Fibroblast of skin of right quadriceps (primary cell): Measurements from ENCODE around the gene ABHD15.

ENCODE experiments used
- DNase-seq: peaks from one replicate; pipeline ENCODE4 v3.0.0-alpha.2; 2013

Gene ABHD15

GRCh38 chr17:29566473-29567303 lies at the start of gene ABHD15:
ABHD15 (minus strand) TSS chr17:29567037; CDS start chr17:29566966, 71 bp downstream.
- DNase-seq, result peak; percentile 43

GRCh38 chr17:29615492-29616299 lies 48.9 kb upstream of the ABHD15 start:
- DNase-seq, result peak; percentile 80

- DNase-seq, result no peak
Measured at GRCh38 chr17:29615048-29615385, 48.2 kb upstream of the ABHD15 start.

- DNase-seq, result no peak
Measured at GRCh38 chr17:29614349-29615047, 47.7 kb upstream of the ABHD15 start.

GRCh38 chr17:29613856-29614255 lies 47.0 kb upstream of the ABHD15 start:
- no peak for DNase-seq

- peak; percentile 85 for DNase-seq
Measured at GRCh38 chr17:29613352-29613837, 46.6 kb upstream of the ABHD15 start.

- DNase-seq, result no peak
Measured at GRCh38 chr17:29612404-29613280, 45.8 kb upstream of the ABHD15 start.

- no peak for DNase-seq
Measured at GRCh38 chr17:29612094-29612403, 45.2 kb upstream of the ABHD15 start.

- no peak for DNase-seq
Measured at GRCh38 chr17:29611351-29612093, 44.7 kb upstream of the ABHD15 start.

- DNase-seq, result no peak
Measured at GRCh38 chr17:29610395-29610794, 43.6 kb upstream of the ABHD15 start.

- DNase-seq, result no peak
Measured at GRCh38 chr17:29608986-29609385, 42.1 kb upstream of the ABHD15 start.

GRCh38 chr17:29607557-29608195 lies 40.8 kb upstream of the ABHD15 start:
- no peak for DNase-seq

- no peak for DNase-seq
Measured at GRCh38 chr17:29603109-29603674, 36.4 kb upstream of the ABHD15 start.

GRCh38 chr17:29597361-29598172 lies 30.7 kb upstream of the ABHD15 start:
- DNase-seq, result no peak

- no peak for DNase-seq
Measured at GRCh38 chr17:29596811-29597210, 30.0 kb upstream of the ABHD15 start.

- no peak for DNase-seq
Measured at GRCh38 chr17:29595943-29596774, 29.3 kb upstream of the ABHD15 start.

- DNase-seq, result peak; percentile 44
Measured at GRCh38 chr17:29595107-29595942, 28.5 kb upstream of the ABHD15 start.

- no peak for DNase-seq
Measured at GRCh38 chr17:29594519-29595090, 27.8 kb upstream of the ABHD15 start.
